Frontal cortex (tissue), 4 donors: ENCODE results near the gene KCNMB2. TPM values are rescaled to one million over a fixed set of nuclear protein-coding genes. Genes with fewer than 3 reads are reported as not detected.

ENCODE experiments used
- DNase-seq, 2 donors: peaks; one replicate each; pipeline ENCODE4 v3.0.0; 2012; ENCODE audit warnings: low spot score in 2 of 2
- FAIRE-seq: peaks from 2 replicates; lab custom pipeline; 2012; peaks lifted over from hg19 to GRCh38; lab: Jason Lieb, UNC
- total RNA-seq: library from RNA; depleted of rRNA; stranded (reverse); fragments of >200 nt; gene quantifications from one replicate; pipeline ENCODE4 v1.2.3, GENCODE V29; 2014
- donor health status: control.
- donor health status: control.
- donor health status: control.

KCNMB2 gene
- total RNA-seq, 1 donor from 2014 or later, result 15.1 TPM

DNA sequence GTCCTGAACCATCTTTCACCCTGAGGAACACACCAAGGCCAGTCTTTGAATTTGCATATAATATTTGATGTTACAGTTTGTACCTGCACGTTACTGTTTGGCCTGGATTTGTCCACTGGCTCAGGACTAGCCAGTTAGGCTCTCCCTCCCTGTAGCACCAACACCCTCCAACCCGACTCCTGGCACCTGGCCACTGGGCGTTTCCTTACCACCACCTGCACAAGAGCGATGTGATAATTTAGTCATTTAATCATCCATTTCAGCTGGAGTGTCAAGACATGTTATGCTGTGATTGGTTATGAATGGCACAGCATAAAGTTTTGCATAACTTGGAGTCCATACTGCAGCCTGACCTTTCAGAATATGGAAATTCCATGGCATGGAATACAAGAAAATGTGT, 242.4 kb downstream of the KCNMB2 start:
- DNase-seq (no peak), FAIRE-seq (no peak)

DNA sequence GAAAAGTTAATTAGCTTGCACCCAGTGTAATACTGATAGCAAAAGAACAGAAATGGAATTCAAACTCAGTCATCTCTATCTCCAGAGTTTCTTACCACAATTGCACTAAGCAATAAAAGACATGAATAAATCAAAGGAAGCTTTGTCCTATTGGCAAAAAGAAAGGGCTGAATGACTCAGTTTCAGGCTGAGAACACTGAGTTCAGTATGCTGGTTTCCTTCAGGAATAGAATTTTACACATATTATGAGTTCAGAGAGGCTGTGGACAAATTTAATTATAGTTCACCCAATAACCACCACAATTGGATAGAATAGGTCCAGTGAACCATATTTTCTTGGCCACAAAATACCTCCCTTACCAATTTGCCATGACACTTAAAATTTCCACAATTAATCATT, 249.7 kb downstream of the KCNMB2 start:
- DNase-seq, result no peak
- FAIRE-seq, result no peak

DNA sequence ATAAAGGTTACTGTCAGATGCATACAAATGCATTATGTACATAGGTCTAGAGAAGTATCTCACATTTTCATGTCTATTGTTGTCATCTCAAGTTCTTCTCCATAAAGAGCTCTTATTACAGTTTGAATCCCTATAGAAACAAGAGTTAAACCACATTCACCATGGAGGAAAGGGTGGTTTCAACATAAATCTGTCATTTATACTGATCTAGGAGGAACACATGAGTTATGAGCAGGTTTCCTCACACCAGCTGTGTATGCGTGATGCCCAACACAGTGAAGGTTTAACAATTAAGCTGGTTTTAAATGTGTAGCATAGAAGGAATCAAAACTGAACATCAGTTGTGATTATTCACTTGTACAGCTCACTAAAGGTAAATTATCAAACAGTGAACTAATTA, 251.7 kb downstream of the KCNMB2 start:
- no peak for DNase-seq
- no peak for FAIRE-seq

DNA sequence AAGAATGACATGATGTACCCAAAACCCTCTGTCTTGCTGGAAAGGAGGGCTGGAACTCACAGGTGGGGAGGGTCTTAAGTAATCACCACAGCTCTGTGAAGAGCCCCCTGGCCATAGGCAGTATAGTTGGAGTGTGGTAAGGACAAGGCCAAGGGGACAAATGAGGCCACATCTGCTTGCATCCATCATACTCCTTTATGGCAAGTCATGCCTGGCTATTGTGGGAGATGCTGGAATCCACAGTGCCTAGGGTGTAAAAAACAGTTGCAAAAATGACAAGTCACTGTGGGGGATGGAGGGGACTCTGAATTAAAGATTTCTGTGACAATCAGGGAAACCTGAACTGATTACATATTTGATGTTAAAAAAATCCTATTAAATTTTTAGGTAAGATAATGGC, 258.5 kb downstream of the KCNMB2 start:
- no peak for FAIRE-seq
- DNase-seq, result no peak

DNA sequence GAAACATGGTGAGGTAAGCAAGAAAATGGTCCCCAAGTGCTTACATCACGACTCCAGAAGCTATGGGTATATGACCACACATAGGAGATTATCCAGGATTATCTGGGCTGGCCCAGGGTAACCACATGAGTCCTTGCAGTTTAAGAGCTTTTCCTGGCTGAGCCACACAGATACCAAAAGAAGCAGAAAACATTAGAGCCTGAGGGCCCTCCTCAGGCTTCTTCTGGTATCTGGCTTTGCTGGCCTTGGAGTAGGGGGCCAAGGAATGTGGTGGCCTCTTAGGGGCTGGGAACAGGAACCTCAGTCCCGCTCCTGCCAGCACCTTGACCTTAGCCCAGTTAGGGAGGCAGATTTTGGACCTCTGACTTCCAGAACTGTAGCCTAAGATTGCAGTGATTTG, 259.1 kb downstream of the KCNMB2 start:
- FAIRE-seq (no peak), DNase-seq (no peak)

DNA sequence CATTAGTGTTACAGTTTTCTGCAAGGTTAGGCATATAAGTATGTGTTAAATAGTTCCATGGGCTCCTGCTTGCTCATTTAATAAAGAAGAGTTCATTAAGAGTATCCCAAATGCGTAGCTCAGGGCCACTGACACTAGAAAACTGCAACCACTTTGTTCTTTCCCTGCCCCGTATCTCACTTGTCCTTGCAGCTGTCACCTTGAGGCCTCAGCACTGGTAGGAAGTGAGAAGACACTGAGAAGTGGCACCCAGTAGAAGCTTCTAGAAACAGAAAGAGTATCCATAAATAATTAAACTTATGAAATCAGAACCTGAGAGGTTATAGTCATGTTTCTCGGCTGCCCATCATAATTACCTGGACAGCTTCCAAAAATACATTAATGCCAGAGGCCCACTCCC, 266.0 kb downstream of the KCNMB2 start:
- no peak for FAIRE-seq
- no peak for DNase-seq

DNA sequence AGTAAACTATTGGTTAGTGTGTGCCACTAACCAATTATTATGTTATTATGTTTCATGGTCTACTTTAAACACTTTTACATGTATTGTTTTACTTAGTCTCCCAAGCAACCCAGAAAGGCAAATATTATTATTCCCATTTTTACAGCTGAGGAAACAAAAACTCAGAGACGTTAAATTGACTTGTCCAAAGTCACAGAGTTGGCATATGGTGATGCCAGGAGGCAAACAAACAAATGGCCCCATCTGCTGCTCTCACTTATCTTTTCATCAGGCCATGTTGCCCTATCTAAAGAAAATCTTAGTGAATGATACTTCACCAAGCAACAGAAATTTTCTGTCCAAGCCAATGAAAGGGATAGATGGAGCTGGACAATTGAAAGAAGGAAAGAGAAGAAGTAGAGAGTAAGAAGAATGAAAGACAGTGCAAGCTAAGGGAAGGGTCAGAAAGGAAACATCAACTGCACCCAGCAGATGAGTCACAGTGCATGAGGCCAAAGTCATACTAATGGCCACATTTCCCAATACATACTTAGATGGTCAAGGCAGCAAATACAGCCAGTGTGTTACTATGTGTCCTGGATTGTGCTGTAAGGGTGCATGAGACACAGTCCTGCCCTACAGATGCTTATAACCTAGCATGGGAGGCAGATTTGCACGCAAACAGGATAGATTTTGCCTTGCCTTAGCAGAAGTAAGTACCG, 266.9 kb downstream of the KCNMB2 start:
- FAIRE-seq, result no peak

DNA sequence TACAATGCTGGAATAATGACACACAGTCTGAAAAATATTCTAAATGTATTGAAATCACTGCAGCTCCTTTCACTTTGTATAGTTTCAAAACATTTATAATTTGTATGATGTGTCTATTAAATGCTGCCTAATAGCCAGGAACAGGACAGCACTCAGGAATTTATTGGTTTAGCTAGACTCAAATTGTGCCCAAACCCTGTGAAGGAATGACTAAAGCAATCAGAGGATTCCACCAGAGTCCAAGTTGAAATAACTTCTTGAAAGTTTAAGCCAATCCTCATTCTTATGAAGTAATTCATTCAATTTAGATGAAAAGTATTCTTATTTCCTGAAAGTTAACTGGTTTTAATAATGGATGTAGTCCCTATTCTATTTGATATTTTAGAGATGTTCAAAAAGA, 268.4 kb downstream of the KCNMB2 start:
- FAIRE-seq (no peak), DNase-seq (no peak)

More for the DNA sequence above, 266.9 kb downstream of the KCNMB2 start:
- no peak for DNase-seq

DNA sequence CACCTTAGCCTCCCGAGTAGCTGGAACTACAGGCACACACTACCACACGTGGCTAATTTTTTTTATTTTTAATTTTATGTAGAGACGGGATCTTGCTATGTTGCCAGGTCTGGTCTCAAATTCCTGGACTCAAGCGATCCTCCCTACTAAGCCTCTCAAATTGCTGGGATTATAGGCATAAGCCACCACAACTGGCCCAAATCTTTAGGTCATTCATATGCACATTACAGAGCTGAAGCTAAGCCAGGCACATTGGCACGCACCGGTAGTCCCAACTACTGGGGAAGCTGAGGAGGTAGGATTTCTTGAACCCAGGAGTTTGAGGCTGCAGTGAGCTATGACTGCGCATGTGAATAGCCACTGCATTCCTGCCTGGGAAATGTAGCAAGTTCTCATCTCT, 269.5 kb downstream of the KCNMB2 start:
- no peak for FAIRE-seq
- no peak for DNase-seq

DNA sequence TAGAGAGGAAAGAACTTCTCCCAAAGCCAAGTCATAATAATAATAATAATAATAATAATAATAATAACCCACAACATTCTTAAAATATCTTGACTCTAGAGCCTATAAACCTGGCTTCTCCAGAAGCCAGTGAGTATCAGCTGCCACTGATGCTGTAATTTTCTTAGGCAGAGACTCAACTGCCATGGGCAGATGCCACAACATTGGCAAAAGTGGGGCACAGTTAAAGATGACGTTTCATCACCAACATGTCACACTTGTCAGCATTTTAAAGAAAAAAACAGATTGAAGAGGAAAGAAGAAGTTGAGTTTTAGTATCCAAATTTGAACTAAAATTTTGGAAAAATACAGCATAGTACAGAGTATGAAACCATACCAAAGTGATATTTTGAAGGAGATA, 270.4 kb downstream of the KCNMB2 start:
- no peak for DNase-seq
- no peak for FAIRE-seq

DNA sequence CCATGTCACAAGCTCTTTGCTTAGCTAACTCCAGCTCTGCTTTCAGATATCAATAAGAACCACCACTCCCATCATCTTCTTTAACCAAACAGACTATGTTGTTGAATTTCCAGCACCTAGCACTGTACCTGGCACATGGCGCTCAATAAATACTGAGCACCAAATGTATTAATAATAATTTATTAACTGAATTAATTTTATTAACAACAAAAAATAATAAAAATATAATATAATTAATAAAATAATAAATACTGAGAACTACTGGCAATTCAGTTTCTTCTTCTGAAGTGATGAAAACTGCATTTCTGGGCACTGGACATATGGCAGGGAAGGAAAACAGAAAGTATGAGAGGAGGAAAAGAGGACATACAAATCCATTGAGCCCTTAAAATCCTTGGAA, 271.5 kb downstream of the KCNMB2 start:
- FAIRE-seq (no peak), DNase-seq (no peak)

DNA sequence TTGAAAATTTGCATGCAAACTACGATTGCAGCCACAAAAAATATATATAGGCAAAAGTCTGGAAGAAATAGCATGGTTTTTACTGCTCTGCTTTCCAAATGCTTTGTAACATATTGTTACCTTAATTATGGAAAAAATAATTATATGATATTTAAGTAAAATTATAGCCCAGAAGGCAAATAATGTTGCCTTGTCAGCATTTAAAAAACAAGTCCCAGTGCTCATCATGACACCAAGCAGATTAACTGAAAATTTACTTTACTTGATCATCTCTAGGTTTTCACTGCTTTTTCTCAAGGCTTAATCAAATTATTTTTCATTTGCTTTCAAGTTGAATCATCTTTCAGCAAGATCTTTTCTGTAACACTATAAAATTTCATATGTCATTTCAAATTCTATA, 272.5 kb downstream of the KCNMB2 start:
- FAIRE-seq (no peak), DNase-seq (no peak)

DNA sequence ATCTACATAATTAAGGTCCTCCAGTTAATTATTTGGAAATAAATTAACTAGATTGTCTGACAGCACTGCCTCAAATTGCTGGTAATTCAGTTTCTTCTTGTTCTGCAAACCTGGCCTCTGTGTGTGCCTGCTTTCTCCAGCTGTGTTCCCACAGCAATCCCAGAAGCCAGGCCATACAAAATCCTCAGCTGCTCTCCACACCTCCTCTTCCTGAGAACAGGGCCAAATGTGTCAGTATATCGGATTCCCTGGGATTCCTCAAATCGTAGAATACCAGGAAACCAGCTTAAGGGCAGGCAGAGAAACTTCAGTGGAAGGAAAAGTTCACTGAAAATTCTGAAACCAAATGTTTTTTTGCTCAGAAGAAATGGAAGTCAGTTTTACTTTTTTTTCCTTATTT, 273.9 kb downstream of the KCNMB2 start:
- DNase-seq (no peak), FAIRE-seq (no peak)

DNA sequence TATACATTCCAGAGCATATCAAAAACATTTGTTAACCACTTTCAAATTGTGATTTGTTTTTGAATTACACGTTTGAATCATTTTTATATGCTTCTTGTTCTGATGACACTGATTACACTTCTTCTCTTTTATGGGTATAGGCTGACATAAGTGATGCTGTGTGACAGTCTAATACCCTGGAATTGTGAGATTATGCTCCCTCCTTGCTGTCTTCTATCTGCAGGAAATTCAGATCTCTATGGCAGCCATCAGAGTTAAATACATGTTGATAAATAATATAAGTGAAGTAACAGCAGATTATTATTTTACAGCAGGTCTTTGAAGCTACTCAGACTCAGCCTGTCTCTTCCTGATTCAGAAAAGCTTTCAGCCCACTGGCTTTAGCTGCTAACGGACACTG, 286.5 kb downstream of the KCNMB2 start:
- FAIRE-seq, result no peak
- DNase-seq, result no peak

DNA sequence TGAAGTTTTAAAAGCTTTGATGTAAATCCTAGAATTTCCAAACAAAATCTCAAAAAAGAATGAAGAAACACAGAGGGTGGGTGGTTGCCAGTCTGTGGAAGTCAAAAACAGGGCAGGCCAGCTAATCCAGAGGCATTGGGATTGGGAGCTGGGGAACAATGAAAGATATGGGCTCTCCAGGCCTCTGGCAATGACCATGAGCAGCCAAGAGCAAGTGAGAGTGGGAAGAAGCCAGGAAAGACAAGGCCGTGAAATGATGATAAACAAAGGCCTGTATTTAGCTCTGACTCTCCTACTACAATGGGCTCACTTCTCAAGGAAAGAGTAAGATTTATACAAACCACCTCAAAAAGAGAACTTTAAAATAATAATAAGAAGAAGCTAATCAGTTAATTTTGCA, 286.9 kb downstream of the KCNMB2 start:
- DNase-seq, result no peak
- no peak for FAIRE-seq

DNA sequence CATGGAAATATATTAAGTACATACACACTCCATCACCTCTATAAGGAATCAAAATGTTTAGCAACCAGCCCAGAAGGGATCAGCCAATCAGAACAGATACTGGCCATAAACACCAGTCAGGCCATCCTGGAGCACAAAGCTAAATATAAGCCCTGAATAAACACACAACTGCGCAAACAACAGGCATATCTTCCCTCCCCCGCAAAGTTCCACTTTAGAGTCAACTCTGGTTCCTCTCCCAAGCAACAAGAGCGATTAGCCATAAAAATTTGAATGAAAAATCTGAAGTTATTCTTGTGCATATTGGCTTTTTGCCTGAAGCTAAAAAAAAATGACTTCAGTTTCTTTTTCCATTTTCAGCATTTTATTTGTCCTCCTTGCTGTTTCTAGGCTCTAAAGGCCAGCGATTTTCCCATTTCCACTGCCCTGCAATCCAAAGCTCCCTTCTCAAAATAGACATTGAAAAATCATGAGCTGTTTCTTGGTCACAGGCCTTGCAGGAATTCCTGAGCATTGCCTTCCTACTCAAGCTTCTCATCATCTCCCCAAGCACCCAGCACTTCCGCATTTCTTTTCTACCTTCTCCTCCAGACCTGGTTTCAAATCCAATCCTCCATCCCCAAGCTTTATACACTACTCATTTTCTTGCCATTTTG, 287.5 kb downstream of the KCNMB2 start:
- no peak for FAIRE-seq
- no peak for DNase-seq

DNA sequence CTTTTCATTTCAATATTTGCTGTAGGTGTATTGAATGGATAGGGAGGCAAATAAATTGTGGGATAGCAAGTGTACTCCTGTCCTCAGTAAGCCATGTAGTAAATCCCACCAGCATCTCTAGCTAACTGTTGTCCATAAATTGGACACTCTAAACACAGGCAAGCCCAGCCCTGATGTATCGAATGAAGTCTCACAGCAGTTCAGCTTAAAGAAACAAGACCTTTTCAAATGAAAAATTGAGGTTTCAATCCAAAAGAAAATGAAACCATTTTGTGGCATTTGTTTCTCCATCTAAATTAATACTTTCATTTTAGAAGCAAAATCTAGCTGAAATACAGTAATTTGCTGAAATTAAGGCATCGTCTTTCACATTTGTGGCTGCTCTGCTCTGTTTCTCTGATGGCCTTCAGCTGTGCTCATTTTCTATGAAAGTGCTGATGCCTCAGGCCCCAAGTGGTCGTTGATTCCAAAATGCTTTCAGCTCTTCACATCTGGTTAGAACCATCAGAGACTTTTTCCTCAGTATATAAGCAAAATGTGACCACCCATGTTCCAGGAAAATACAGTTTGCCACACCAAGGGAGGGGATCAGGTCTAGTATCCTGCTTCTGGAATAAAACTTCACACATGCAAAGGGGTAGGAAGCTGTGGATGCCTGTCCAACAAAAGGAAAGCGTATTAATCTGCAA, 290.3 kb downstream of the KCNMB2 start:
- FAIRE-seq, result no peak
- DNase-seq, result no peak

DNA sequence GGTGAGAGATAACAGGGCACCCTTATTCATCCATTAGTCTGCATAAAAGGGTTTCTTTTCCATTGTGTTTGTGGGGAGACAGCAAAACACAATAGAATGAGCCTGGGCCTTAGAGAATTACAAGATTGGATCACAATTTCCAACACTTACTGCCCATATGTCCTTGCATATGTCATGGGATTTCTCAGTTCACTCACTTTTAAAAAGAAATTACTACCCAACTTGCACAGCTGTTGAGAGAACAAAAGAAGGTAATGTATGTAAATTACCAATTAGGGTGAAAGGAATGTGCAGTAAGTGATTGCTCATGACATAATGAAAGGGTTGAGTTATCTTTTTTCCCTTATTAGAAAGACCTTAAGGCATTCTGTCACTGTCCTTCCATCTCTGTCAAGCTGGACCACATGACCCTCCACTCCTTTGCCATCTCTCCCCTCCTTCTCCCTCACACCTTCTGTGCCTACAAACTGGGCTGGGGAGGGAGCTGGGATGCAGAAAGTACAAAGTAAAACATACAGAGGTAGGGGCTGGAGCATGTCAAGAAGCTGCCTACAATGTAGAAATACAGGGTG, 291.1 kb downstream of the KCNMB2 start:
- no peak for DNase-seq
- FAIRE-seq, result no peak

DNA sequence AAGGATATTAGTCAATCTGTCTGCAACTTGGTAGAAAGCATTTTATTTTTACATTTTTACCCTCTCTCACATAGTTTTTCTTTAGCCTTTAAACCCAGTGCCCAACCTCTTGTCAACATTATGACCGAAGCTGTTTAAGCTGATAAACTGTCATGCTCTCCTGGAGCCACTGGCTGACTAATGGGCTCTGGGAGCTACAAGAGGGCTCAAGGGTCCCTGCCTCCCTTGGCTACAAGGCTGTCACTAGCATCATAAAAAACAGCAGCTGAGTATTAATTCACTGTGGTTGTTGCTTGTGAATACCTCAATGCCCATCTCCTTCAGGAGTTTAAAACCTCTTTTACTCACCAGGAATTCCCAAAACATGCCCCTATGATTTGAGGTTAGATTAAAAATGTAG, 297.5 kb downstream of the KCNMB2 start:
- DNase-seq (no peak), FAIRE-seq (no peak)

DNA sequence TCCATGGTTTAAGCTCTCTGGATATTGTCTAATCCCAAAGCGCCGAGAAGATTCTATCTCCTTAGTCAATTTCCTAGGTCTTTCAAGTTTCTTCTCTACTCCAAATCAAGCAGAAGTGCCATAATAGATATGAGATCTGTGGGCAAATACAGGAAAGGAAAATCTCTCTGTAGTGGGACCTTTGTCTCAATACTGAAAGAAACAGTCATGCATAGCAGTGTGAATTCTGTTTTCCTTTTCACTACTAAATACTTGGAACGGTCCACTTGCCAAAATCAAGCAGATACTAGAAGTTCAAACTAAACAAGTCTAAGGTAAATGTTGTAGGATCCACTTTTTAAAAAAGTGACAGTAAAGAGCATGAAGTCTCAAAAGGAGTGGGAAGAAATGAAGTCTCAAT, 298.8 kb downstream of the KCNMB2 start:
- DNase-seq, result no peak
- FAIRE-seq, result no peak

DNA sequence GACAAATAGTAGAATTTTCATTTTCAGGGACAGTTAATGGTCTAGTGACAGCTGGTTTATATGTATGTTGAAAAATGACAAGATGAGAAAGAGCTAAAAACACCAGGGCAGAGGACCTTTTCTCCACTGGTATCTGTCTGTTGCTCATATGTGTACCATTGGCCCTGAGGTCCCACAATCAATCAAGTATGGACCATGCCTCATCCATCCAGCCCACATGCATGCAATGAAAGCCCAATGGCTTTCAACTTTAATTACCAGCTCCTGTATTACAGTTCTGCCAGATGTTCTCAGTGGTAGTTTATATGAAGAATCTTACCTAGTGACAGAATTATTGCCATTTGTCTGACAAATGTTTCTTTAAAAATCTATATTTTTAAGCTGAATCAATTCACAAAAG, 301.3 kb downstream of the KCNMB2 start:
- DNase-seq (no peak), FAIRE-seq (no peak)
